Keratinocyte (primary cell): ENCODE data around the gene CAMKMT. TPM values are rescaled to one million over a fixed set of nuclear protein-coding genes. Genes with fewer than 3 reads are reported as not detected.

Experiments used
- DNase-seq: peaks from one replicate; pipeline ENCODE4 v3.0.0-alpha.2; 2011; ENCODE audit warnings: low read depth, missing footprints, low spot score
- FAIRE-seq: peaks from 2 replicates; lab custom pipeline; 2011; peaks lifted over from hg19 to GRCh38; lab: Jason Lieb, UNC
- H2AFZ ChIP-seq: 2 replicates; pipeline ENCODE4 v1.6.0; 2012; ENCODE audit warnings: low read length, control low read depth, inconsistent platforms; ENCODE audit not compliant: control insufficient read depth
- H3K27ac ChIP-seq: 2 replicates; pipeline ENCODE4 v1.5.1; 2011; ENCODE audit warnings: low read length; ENCODE audit not compliant: control insufficient read depth, insufficient read depth
- H3K27me3 ChIP-seq: 3 replicates; pipeline ENCODE4 v1.6.0; 2011; ENCODE audit warnings: low read length; ENCODE audit not compliant: control insufficient read depth, insufficient read depth; ENCODE audit errors: extremely low read depth
- H3K36me3 ChIP-seq, 2 experiments: 2 replicates in 1 of 2; 3 replicates in 1 of 2; pipeline ENCODE4 v1.5.1; 2011; ENCODE audit warnings: low read length in 2 of 2, mild to moderate bottlenecking in 1 of 2; ENCODE audit not compliant: control insufficient read depth in 2 of 2, insufficient read depth in 2 of 2; ENCODE audit errors: extremely low read depth in 1 of 2
- H3K4me1 ChIP-seq: 3 replicates; pipeline ENCODE4 v1.5.1; 2011; ENCODE audit warnings: low read length; ENCODE audit not compliant: control insufficient read depth, insufficient read depth; ENCODE audit errors: extremely low read depth
- H3K4me2 ChIP-seq: 3 replicates; pipeline ENCODE4 v1.6.0; 2011; ENCODE audit warnings: low read depth, low read length; ENCODE audit not compliant: control insufficient read depth, insufficient read depth; ENCODE audit errors: extremely low read depth
- H3K4me3 ChIP-seq, 3 experiments: fragments of 200-600 bp in 1 of 3; sonication (generic) in 1 of 3; 2 replicates in 2 of 3; 3 replicates in 1 of 3; pipeline ENCODE4 v1.5.1; 2011 to 2016; ENCODE audit warnings: low read length in 3 of 3, mild to moderate bottlenecking in 3 of 3, control low read depth in 2 of 3, inconsistent platforms in 1 of 3, low read depth in 1 of 3, mixed read lengths in 1 of 3, mixed run types in 1 of 3, moderate library complexity in 1 of 3; ENCODE audit not compliant: control insufficient read depth in 2 of 3, insufficient read depth in 2 of 3; ENCODE audit errors: extremely low read depth in 1 of 3
- H3K79me2 ChIP-seq: 2 replicates; pipeline ENCODE4 v1.6.0; 2012; ENCODE audit warnings: low read length; ENCODE audit not compliant: control insufficient read depth, insufficient read depth
- H3K9ac ChIP-seq: 3 replicates; pipeline ENCODE4 v1.6.0; 2011; ENCODE audit warnings: low read length; ENCODE audit not compliant: control insufficient read depth, insufficient read depth; ENCODE audit errors: extremely low read depth
- H3K9me1 ChIP-seq: 3 replicates; pipeline ENCODE4 v1.6.0; 2011; ENCODE audit warnings: low read length; ENCODE audit not compliant: control insufficient read depth, insufficient read depth; ENCODE audit errors: extremely low read depth
- H3K9me3 ChIP-seq: 2 replicates; pipeline ENCODE4 v1.5.1; 2012; ENCODE audit warnings: low read depth, low read length; ENCODE audit not compliant: control insufficient read depth
- H4K20me1 ChIP-seq: 3 replicates; pipeline ENCODE4 v1.6.0; 2011; ENCODE audit warnings: low read length; ENCODE audit not compliant: control insufficient read depth, insufficient read depth; ENCODE audit errors: extremely low read depth
- CTCF ChIP-seq, 3 experiments: IDR thresholded peaks in 1 of 3; conservative IDR thresholded peaks in 1 of 3; optimal IDR thresholded peaks in 1 of 3; 2 replicates in 2 of 3; 3 replicates in 1 of 3; pipeline versions ENCODE3 to v1.5.1; 2011; ENCODE audit warnings: low read length in 3 of 3, mild to moderate bottlenecking in 3 of 3, moderate library complexity in 2 of 3, control low read depth in 1 of 3, inconsistent platforms in 1 of 3; ENCODE audit not compliant: insufficient read depth in 2 of 3; ENCODE audit errors: extremely low read depth in 1 of 3
- EZH2 ChIP-seq: IDR thresholded peaks from one replicate; pipeline ENCODE4 v1.6.1; 2012; ENCODE audit warnings: inconsistent platforms, mild to moderate bottlenecking, low read length, moderate library complexity
- dilution Hi-C: fragments of 300-500 bp; cut with MboI; formaldehyde crosslinking; loops from one replicate; pipeline ENCODE4 v1.7.0; 2020; ENCODE audit warnings: low sequenced_read_pairs; ENCODE audit not compliant: extremely low pct_ligation_motif_present
- polyA plus RNA-seq, 5 experiments: library from polyadenylated mRNA; depleted of rRNA in 3 of 5; stranded (reverse) in 3 of 5; stranded (forward) in 1 of 5; unstranded in 1 of 5; fragments of >200 nt; gene quantifications; 1 replicate in 1 of 5; 2 replicates in 3 of 5; 3 replicates in 1 of 5; pipeline versions ENCODE4 v1.2.1 to v1.2.3, GENCODE V29; 2011 to 2012; ENCODE audit warnings: missing spikeins in 2 of 5, low read depth in 1 of 5, low replicate concordance in 1 of 5

CAMKMT gene
- polyA plus RNA-seq, 1 donor (not counting 4 experiments of a cell fraction or from before 2014, with no cell fraction given): 9.9 TPM

- dilution Hi-C loops: no loop called here
- no peak overlapping the region for H3K27ac ChIP-seq
Measured at GRCh38 chr2:44569491-44569890, 207.7 kb downstream of the CAMKMT start.

GRCh38 chr2:44570271-44570670 lies 208.5 kb downstream of the CAMKMT start:
- H3K9me1 ChIP-seq: no peaks in the 10 kb centered on the region
- no peak overlapping the region for H3K9ac ChIP-seq
- no peaks in the 10 kb centered on the region for H3K9me3 ChIP-seq
- TF ChIP-seq EZH2 (no peak), CTCF (optimal IDR thresholded peaks at IDR 0.05 in 1 of 3, IDR thresholded peaks at IDR 0.05 in 1 of 3, conservative IDR thresholded peaks at IDR 0.05 in 1 of 3; ENCODE audit: extremely low read depth in 1 of 3, insufficient read depth in 2 of 3, low read length in 3 of 3) (no peak)
- peak overlapping the region; percentile 50 for H3K4me2 ChIP-seq
- DNase-seq: no peak
- no peaks in the 10 kb centered on the region for H4K20me1 ChIP-seq
- peaks cover 29% of the 10 kb centered on the region for H3K4me1 ChIP-seq
- no peaks in the 10 kb centered on the region for H3K36me3 ChIP-seq
- no peak overlapping the region for H2AFZ ChIP-seq
- no peak overlapping the region for H3K27ac ChIP-seq
- no peak overlapping the region for H3K4me3 ChIP-seq
- H3K79me2 ChIP-seq: no peaks in the 10 kb centered on the region
- H3K27me3 ChIP-seq: no peaks in the 10 kb centered on the region
- FAIRE-seq: peak; percentile 41
- dilution Hi-C loops: no loop called here

More at GRCh38 chr2:44569491-44569890, 207.7 kb downstream of the CAMKMT start:
- Histone ChIP-seq H3K27me3 (no peaks in the 10 kb centered on the region), H3K9me1 (no peaks in the 10 kb centered on the region), H2AFZ (no peak overlapping the region), H3K36me3 (no peaks in the 10 kb centered on the region), H3K4me2 (no peak overlapping the region), H3K4me3 (no peak overlapping the region), H3K4me1 (peaks cover 29% of the 10 kb centered on the region), H3K79me2 (no peaks in the 10 kb centered on the region), H3K9ac (no peak overlapping the region), H4K20me1 (no peaks in the 10 kb centered on the region), H3K9me3 (no peaks in the 10 kb centered on the region)
- TF ChIP-seq CTCF (optimal IDR thresholded peaks at IDR 0.05 in 1 of 3, IDR thresholded peaks at IDR 0.05 in 1 of 3, conservative IDR thresholded peaks at IDR 0.05 in 1 of 3; ENCODE audit: extremely low read depth in 1 of 3, insufficient read depth in 2 of 3, low read length in 3 of 3) (no peak), EZH2 (no peak)
- FAIRE-seq (peak; percentile 20), DNase-seq (no peak)
